Parathyroid adenoma (tissue), 2 donors: ENCODE measurements around the gene RORB.

Experiments
- H2AFZ ChIP-seq: fragments of 300-600 bp; sonication (generic); one replicate; pipeline ENCODE4 v1.7.0; 2017; ENCODE audit warnings: antibody characterized with exemption, mild to moderate bottlenecking
- H3K27ac ChIP-seq: fragments of 300-600 bp; sonication (generic); one replicate; pipeline ENCODE4 v1.7.0; 2017
- H3K27me3 ChIP-seq: fragments of 300-600 bp; sonication (generic); one replicate; pipeline ENCODE4 v1.7.0; 2017; ENCODE audit warnings: low read length; ENCODE audit not compliant: control insufficient read depth, insufficient read depth
- H3K36me3 ChIP-seq: fragments of 300-600 bp; sonication (generic); one replicate; pipeline ENCODE4 v1.7.0; 2017; ENCODE audit warnings: low read length; ENCODE audit not compliant: control insufficient read depth, insufficient read depth
- H3K4me1 ChIP-seq: fragments of 300-600 bp; sonication (generic); one replicate; pipeline ENCODE4 v1.7.0; 2017; ENCODE audit warnings: control low read depth
- H3K4me2 ChIP-seq: fragments of 300-600 bp; sonication (generic); one replicate; pipeline ENCODE4 v1.7.0; 2017; ENCODE audit warnings: low read length
- H3K4me3 ChIP-seq: fragments of 300-600 bp; sonication (generic); one replicate; pipeline ENCODE4 v1.7.0; 2017; ENCODE audit warnings: low read depth, low read length
- H3K79me2 ChIP-seq: fragments of 300-600 bp; sonication (generic); one replicate; pipeline ENCODE4 v1.7.0; 2017; ENCODE audit warnings: control low read depth
- H3K9ac ChIP-seq: fragments of 300-600 bp; sonication (generic); one replicate; pipeline ENCODE4 v1.7.0; 2017; ENCODE audit warnings: mild to moderate bottlenecking
- H3K9me3 ChIP-seq: fragments of 300-600 bp; sonication (generic); one replicate; pipeline ENCODE4 v1.7.0; 2017; ENCODE audit warnings: low read length; ENCODE audit not compliant: control insufficient read depth
- CTCF ChIP-seq: fragments of 300-600 bp; sonication (generic); IDR thresholded peaks from one replicate; pipeline ENCODE4 v1.7.0; 2017; ENCODE audit warnings: antibody characterized with exemption, mild to moderate bottlenecking
- donor health status: primary hyperparathyroidism.

The RORB gene

GRCh38 chr9:74499111-74499601 lies 2.0 kb downstream of the RORB start:
- Histone ChIP-seq H3K79me2 (no peaks in the 10 kb centered on the region), H3K4me1 (no peaks in the 10 kb centered on the region), H3K27ac (no peak overlapping the region), H3K4me2 (peak overlapping the region; percentile 99), H3K27me3 (no peaks in the 10 kb centered on the region), H3K9me3 (no peaks in the 10 kb centered on the region), H3K4me3 (peak overlapping the region; percentile 40), H2AFZ (no peak overlapping the region), H3K36me3 (no peaks in the 10 kb centered on the region), H3K9ac (no peak overlapping the region)
- TF ChIP-seq CTCF = no peak

- no peak overlapping the region for H3K9ac ChIP-seq
- no peaks in the 10 kb centered on the region for H3K79me2 ChIP-seq
- H3K4me2 ChIP-seq = peak overlapping the region; percentile 99
- H3K27me3 ChIP-seq = no peaks in the 10 kb centered on the region
- no peaks in the 10 kb centered on the region for H3K9me3 ChIP-seq
- H3K4me3 ChIP-seq = no peak overlapping the region
- H3K36me3 ChIP-seq = no peaks in the 10 kb centered on the region
- H2AFZ ChIP-seq = no peak overlapping the region
- no peak for TF ChIP-seq CTCF
- H3K4me1 ChIP-seq = no peaks in the 10 kb centered on the region
- H3K27ac ChIP-seq = no peak overlapping the region
These were observed 2.8 kb downstream of the RORB start for GRCh38 chr9:74499770-74500583.

GRCh38 chr9:74500584-74500924 lies 3.4 kb downstream of the RORB start:
- H3K27ac ChIP-seq = no peak overlapping the region
- H3K27me3 ChIP-seq = no peaks in the 10 kb centered on the region
- no peak overlapping the region for H3K4me2 ChIP-seq
- H3K79me2 ChIP-seq = no peaks in the 10 kb centered on the region
- H3K4me1 ChIP-seq = no peaks in the 10 kb centered on the region
- H3K36me3 ChIP-seq = no peaks in the 10 kb centered on the region
- no peaks in the 10 kb centered on the region for H3K9me3 ChIP-seq
- no peak overlapping the region for H3K9ac ChIP-seq
- no peak overlapping the region for H3K4me3 ChIP-seq
- H2AFZ ChIP-seq = no peak overlapping the region
- TF ChIP-seq CTCF = no peak

- TF ChIP-seq CTCF = no peak
- H3K9me3 ChIP-seq = no peaks in the 10 kb centered on the region
- no peak overlapping the region for H2AFZ ChIP-seq
- no peak overlapping the region for H3K4me3 ChIP-seq
- H3K27ac ChIP-seq = no peak overlapping the region
- no peaks in the 10 kb centered on the region for H3K36me3 ChIP-seq
- no peaks in the 10 kb centered on the region for H3K4me1 ChIP-seq
- no peaks in the 10 kb centered on the region for H3K79me2 ChIP-seq
- no peak overlapping the region for H3K4me2 ChIP-seq
- H3K27me3 ChIP-seq = no peaks in the 10 kb centered on the region
- no peak overlapping the region for H3K9ac ChIP-seq
These were observed 4.4 kb downstream of the RORB start for GRCh38 chr9:74501570-74501969.

- Histone ChIP-seq H3K4me3 (no peak overlapping the region), H3K27me3 (no peaks in the 10 kb centered on the region), H3K4me2 (no peak overlapping the region), H3K4me1 (no peaks in the 10 kb centered on the region), H3K9me3 (no peaks in the 10 kb centered on the region), H3K9ac (no peak overlapping the region), H3K36me3 (no peaks in the 10 kb centered on the region), H3K79me2 (no peaks in the 10 kb centered on the region), H2AFZ (no peak overlapping the region), H3K27ac (no peak overlapping the region)
- no peak for TF ChIP-seq CTCF
These were observed 6.1 kb downstream of the RORB start for GRCh38 chr9:74503219-74503618.
